Thyroid gland (tissue), 4 donors: Measurements from ENCODE around the gene RAD54L.

Experiments
- POLR2A ChIP-seq, 2 donors: fragments of 450-650 bp; IDR thresholded peaks; one replicate each; pipeline ENCODE4 v1.6.1; 2017; ENCODE audit warnings: antibody characterized with exemption in 2 of 2, mild to moderate bottlenecking in 2 of 2, moderate library complexity in 1 of 2
- TF ChIP-seq, protein P1 (sequence below), 6 experiments: fragments of 200-600 bp in 3 of 6; fragments of 450-650 bp in 3 of 6; sonication (generic) in 3 of 6; IDR thresholded peaks; one replicate each; pipeline ENCODE4 v1.5.1; 2016 to 2019; ENCODE audit warnings: antibody characterized with exemption in 6 of 6, mild to moderate bottlenecking in 2 of 6, inconsistent platforms in 1 of 6, moderate library complexity in 1 of 6

GRCh38 chr1:46303038-46303871 is 55.7 kb downstream of the RAD54L start, which contains the start of the genes LRRC41 and UQCRH:
- TF ChIP-seq, protein P1, sequence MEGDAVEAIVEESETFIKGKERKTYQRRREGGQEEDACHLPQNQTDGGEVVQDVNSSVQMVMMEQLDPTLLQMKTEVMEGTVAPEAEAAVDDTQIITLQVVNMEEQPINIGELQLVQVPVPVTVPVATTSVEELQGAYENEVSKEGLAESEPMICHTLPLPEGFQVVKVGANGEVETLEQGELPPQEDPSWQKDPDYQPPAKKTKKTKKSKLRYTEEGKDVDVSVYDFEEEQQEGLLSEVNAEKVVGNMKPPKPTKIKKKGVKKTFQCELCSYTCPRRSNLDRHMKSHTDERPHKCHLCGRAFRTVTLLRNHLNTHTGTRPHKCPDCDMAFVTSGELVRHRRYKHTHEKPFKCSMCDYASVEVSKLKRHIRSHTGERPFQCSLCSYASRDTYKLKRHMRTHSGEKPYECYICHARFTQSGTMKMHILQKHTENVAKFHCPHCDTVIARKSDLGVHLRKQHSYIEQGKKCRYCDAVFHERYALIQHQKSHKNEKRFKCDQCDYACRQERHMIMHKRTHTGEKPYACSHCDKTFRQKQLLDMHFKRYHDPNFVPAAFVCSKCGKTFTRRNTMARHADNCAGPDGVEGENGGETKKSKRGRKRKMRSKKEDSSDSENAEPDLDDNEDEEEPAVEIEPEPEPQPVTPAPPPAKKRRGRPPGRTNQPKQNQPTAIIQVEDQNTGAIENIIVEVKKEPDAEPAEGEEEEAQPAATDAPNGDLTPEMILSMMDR (IDR thresholded peaks at IDR 0.05), result no peak
- TF ChIP-seq POLR2A (IDR thresholded peaks at IDR 0.05), result peak; percentile 72 to 91
